Bronchial smooth muscle cell (primary cell): ENCODE measurements around the gene NXPE3. TPM values are rescaled to one million over a fixed set of nuclear protein-coding genes. Genes with fewer than 3 reads are reported as not detected.

Experiments used
- total RNA-seq: library from RNA; depleted of rRNA; stranded (reverse); fragments of >200 nt; gene quantifications from 2 replicates; pipeline ENCODE4 v1.2.1, GENCODE V29; 2014

The NXPE3 gene
- 16.0 and 18.9 TPM in 2 replicates for total RNA-seq

DNA sequence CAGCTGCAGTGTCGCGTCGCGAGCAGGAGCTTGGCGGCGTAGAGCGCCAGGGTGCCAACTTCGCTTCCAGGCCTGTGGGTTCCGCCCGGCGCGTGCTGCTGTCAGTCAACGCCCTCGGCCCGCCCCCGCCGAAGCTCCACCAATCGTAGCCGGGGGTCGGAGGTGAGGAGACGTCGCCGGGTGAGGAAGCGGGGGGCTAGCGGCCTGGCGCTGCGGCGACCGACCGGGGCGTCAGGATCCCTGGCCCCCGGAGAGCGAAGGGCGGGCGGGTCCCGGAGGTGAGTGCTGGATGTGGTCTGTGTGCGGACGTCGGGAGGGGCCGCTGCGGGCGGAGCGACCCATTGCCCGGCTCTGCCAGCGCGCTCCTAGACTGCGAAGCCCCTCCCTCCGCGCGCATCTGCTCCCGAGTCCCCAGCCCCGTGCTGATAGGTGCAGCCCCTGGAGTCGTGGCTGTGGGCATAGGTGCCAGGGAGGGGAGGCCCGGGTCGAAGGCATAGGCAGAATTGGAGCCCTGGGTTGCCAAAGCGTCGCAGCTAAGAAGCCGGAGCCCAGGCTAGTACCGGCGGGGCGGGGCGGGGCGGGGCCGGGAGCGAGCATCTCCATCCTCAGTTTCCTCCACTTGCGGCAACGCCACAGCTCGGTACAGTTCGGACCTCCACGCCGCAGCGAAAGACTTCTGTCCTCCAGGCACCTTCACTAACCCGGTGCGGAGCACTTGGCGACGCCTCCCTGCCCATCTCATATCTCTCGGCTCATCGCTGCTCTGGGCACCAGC lies at the start of gene NXPE3:
Gene NXPE3, plus strand, starts transcription at position 165 of the 775 bp plus-strand sequence. CDS start 6,386 bp downstream, outside the sequence.

GRCh38 chr3:101848754-101849713 lies 70.0 kb downstream of the NXPE3 start, which contains the start of gene NFKBIZ:
NFKBIZ (plus strand) TSS chr3:101849514; CDS start chr3:101849629, 115 bp downstream.

Other genes starting within 250 kb of the NXPE3 start
- 10.0 and 21.6 TPM in 2 replicates for gene TRMT10C, start 217.3 kb upstream of the NXPE3 start, total RNA-seq
- gene PCNP, start 205.0 kb upstream of the NXPE3 start, total RNA-seq, result 52.7 and 103 TPM in 2 replicates
- gene ZBTB11, start 102.1 kb upstream of the NXPE3 start, total RNA-seq, result 15.8 and 16.2 TPM in 2 replicates
- gene RPL24, start 92.5 kb upstream of the NXPE3 start, total RNA-seq, result 1,287 and 2,144 TPM in 2 replicates
- gene CEP97, start 54.6 kb upstream of the NXPE3 start, total RNA-seq, result 8.7 and 10.1 TPM in 2 replicates
- gene NFKBIZ, start 70.3 kb downstream of the NXPE3 start, total RNA-seq, result 14.6 and 15.1 TPM in 2 replicates